Measurements from ENCODE around the gene NTF4. TPM values are rescaled to one million over a fixed set of nuclear protein-coding genes. Genes with fewer than 3 reads are reported as not detected.
"Not testable (repeated sequence)": the region's sequence is repeated elsewhere in the genome, so short reads cannot be mapped to it uniquely, and the experiment has no call there.

The NTF4 gene
- total RNA-seq, 1 donor from 2014 or later, result 0.48 TPM

DNA sequence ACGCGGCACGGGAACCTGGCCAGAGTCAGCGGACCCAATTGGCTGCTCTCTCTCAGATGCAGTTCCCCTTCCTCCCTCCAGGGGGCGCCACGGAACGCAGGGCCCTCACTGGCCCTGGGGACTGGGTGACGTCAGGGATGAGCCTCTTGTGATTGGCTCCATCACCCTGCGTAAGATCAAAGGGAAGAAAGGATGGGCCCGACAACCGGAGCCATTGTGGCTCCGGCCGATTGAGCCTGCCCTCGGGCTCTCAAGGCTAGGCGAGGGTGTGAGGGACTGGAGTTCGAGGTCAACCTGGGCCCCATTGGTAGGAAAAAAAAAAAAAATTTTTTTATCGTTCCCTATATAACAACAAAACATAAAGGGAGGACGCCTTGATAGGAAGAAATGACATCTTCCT is 27.8 kb downstream of the NTF4 start, which contains the start of gene CGB1:
Gene CGB1 (minus strand): TSS at position 81 of the 400 bp plus-strand sequence. CDS start 184 bp downstream, outside the sequence.
- intact Hi-C loops (cut with DNase I); ATAC-seq (ENCODE audit: poor library complexity); DNase-seq: not testable (repeated sequence)

DNA sequence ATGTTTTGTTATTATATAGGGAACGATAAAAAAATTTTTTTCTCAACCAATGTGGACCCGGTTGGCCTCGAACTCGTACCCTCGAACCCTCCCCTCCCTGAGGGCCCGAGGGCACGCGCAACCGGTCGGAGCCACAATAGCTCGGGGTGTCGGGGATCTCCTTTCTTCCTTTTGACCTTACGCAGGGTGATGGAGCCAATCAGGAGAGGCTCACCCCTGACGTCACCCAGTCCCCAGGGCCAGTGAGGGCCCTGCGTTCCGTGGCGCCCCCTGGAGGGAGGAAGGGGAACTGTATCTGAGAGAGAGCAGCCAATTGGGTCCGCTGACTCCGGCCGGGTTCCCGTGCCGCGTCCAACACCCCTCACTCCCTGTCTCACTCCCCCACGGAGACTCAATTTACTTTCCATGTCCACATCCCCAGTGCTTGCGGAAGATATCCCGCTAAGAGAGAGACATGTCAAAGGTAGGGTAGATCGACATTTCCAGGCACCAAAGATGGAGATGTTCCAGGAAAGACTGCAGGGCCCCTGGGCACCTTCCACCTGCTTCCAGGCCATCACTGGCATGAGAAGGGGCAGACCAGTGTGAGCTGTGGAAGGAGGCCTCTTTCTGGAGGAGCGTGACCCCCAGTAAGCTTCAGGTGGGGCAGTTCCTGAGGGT is 32.8 kb downstream of the NTF4 start, which contains the start of gene CGB2:
Gene CGB2 (plus strand): TSS at position 249 of the 660 bp plus-strand sequence. CDS start 206 bp downstream, at position 455.
- ATAC-seq (ENCODE audit: poor library complexity); DNase-seq; intact Hi-C loops (cut with DNase I): not testable (repeated sequence)

DNA sequence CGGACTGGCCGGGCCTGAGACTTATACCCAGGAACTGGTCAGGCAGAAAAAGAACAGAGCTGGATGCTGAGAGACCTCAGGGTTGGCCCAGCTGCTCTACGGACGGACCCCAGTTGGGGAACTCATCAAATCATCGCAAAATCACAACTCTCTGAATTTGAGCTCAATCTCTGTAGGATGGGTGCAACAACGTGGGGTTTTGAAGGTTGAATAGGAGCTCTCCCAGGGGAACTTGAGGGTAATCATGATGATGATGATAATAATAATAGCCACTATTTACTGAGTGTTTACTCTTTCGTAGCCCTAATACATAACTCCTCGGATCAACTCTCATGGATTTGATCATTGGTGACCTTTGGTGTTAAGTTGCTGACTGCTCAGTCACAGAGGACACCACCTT is 34.3 kb downstream of the NTF4 start:
- ATAC-seq (ENCODE audit: poor library complexity); DNase-seq: not testable (repeated sequence)

DNA sequence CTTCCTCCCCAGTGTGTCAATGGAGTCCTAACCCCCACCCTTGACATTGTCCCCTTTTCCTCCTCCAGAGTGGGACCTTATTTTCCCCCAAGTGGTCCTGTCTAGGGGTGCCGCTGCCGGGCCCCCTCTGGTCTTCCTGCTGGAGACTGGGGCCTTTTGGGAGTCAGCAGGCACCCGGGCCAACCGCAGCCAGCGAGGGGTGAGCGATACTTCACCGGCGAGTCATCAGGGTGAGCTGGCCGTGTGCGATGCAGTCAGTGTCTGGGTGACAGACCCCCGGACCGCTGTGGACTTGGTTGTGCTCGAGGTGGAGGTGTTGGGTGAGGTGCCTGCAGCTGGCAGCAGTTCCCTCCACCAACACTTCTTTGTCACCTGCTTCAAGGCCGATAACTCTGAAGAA is 34.9 kb downstream of the NTF4 start:
- DNase-seq; ATAC-seq (ENCODE audit: poor library complexity); intact Hi-C loops (cut with DNase I): not testable (repeated sequence)

More for the DNA sequence above, 34.3 kb downstream of the NTF4 start:
- intact Hi-C loops (cut with DNase I), result not testable (repeated sequence)

DNA sequence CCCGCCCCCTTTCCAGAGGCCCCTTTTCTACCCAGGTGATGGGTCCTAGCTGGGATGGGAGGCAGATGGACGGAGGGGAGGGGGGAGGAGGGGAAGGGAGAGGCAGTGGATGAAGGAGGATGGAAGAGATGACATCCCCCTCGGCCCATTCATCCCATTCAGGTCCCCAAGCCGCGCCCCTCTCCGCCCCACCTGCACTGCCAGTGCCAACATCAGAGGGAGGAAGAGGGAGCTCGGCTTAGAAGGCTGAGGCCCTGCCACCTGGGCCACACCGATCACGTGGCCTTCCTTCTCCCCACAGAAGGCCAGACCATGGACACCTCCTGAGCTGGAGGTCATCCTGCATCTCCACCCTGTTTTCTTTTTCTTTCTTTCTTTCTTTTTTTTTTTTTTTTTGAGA is 35.9 kb downstream of the NTF4 start:
- DNase-seq; ATAC-seq (ENCODE audit: poor library complexity); intact Hi-C loops (cut with DNase I): not testable (repeated sequence)

DNA sequence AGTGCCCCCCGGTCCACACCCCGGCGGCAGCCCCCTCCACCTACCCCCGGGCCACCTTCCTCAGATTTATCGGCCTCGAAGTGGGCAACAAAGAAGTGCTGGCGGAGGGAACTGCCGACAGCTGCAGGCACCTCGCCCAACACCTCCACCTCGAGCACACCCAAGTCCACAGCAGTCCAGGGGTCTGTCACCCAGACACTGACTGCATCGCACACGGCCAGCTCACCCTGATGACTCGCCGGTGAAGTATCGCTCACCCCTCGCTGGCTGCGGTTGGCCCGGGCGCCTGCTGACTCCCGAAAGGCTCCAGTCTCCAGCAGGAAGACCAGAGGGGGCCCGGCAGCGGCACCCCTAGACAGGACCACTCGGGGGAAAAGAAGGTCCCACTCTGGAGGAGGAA is 39.0 kb downstream of the NTF4 start:
- DNase-seq; intact Hi-C loops (cut with DNase I); ATAC-seq (ENCODE audit: poor library complexity): not testable (repeated sequence)

DNA sequence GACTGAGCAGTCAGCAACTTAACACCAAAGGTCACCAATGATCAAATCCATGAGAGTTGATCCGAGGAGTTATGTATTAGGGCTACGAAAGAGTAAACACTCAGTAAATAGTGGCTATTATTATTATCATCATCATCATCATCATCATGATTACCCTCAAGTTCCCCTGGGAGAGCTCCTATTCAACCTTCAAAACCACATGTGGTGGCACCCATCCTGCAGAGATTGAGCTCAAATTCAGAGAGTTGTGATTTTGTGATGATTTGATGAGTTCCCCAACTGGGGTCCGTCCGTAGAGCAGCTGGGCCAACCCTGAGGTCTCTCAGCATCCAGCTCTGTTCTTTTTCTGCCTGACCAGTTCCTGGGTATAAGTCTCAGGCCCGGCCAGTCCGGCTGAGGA is 39.5 kb downstream of the NTF4 start:
- DNase-seq; ATAC-seq (ENCODE audit: poor library complexity); intact Hi-C loops (cut with DNase I): not testable (repeated sequence)

DNA sequence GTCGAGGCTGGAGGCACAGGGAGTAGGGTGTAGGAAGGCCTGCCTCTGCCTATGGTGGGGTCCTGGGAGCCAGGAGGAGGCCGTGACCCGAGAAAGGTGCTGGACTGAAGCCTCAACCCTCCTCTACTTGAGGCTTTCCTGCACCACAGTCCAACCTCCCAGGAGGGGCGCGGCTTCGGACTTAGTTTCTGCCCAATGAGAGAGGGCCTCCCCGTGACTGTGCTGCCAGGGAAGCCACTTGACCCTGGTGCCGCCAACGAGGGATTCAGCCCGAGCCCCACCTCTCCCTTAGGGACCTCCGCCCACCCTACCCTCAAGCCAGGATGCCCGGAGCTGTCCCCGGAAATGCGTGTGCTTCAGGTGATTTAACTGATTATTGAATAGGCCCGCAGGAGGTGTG is 40.4 kb downstream of the NTF4 start, which contains the start of gene CGB3:
Gene CGB3 (minus strand): TSS at position 101 of the 400 bp plus-strand sequence. CDS start 362 bp downstream, outside the sequence.
- DNase-seq; intact Hi-C loops (cut with DNase I): not testable (repeated sequence)

DNA sequence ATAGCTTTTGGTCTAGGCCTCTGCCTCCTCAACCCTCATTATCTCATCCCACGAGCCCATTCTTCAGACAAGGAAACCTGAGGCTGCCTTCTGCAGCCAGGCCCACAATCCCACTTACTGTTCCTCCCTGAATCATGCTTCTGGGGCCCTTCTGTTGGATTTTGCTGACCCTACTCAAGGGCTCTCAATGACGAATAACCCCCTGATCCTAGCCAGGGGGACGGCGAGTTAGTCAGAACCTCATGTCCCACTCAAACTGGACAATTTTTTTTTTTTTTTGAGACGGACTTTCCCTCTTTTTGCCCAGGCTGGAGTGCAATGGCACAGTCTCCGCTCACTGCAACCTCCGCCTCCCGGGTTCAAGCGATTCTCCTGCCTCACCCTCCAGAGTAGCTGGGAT is 42.5 kb downstream of the NTF4 start:
- intact Hi-C loops (cut with DNase I), result no loop called here
- ATAC-seq (ENCODE audit: poor library complexity) (no peak), DNase-seq (no peak)

More for the DNA sequence above, 40.4 kb downstream of the NTF4 start, which contains the start of gene CGB3:
- not testable (repeated sequence) for ATAC-seq (ENCODE audit: poor library complexity)

DNA sequence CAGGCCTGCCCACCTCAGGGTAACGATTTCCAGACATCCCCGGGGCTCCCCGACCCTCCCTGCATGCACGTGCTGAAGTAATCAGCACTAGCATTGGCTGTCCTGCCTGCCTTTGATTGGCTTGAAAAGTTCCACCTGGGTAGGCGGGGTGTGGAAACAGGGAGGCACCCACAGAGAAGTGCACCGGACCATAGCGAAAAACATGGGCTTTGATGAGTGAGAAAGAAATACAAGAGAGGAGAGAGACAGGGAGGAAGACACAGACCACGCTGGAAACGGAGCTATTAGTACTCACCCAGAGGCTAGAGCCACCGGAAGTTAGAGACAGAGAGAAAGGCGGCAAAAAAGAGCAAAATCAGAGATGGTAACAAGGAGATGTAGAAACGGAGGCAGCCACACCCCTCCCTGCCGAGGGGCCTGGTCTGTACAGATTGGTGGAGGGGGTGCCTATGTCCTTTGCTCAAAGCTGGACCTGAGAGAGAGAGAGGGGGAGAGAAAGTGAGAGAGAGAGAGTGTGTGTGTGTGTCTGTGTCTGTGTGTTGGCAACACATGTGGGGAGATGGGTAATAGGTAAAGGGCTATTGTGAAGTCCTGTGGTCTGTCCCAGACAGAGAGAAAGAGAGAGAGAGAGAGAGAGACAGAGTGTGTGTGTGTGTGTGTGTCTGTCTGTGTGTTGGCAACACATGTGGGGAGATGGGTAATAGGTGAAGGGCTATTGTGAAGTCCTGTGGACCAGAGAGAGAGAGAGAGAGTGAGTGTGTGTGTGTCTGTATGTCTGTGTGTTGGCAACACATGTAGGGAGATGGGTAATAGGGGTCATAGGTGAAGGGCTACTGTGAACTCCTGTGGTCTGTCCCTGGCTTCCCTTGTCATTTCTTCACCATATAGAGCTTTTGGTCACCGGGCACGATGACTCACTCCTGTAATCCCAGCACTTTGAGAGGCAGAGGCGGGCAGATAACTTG is 43.4 kb downstream of the NTF4 start:
- intact Hi-C loops (cut with DNase I), result no loop called here
- no peak for DNase-seq
- ATAC-seq (ENCODE audit: poor library complexity), result no peak

DNA sequence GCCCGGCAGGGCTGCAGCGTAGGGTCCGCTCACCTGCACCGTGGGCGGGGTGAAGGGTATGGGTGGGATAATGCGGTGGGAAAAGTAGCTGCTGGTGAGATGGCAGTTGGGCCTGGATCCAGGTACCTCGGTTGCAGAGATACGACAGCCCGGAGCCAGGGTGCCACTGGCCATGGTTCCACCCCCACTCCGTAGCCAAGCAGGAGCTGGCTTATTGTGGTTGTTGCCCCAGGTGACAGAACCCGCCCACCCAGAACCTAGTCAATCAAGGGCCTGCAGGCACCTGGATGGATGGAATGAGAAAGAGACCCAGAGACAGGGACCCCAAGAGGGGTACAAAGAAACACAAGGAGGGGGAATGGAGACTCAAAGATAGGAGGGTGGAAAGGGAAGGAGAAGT is 44.3 kb downstream of the NTF4 start:
- DNase-seq, result no peak
- intact Hi-C loops (cut with DNase I), result no loop called here
- no peak for ATAC-seq (ENCODE audit: poor library complexity)

DNA sequence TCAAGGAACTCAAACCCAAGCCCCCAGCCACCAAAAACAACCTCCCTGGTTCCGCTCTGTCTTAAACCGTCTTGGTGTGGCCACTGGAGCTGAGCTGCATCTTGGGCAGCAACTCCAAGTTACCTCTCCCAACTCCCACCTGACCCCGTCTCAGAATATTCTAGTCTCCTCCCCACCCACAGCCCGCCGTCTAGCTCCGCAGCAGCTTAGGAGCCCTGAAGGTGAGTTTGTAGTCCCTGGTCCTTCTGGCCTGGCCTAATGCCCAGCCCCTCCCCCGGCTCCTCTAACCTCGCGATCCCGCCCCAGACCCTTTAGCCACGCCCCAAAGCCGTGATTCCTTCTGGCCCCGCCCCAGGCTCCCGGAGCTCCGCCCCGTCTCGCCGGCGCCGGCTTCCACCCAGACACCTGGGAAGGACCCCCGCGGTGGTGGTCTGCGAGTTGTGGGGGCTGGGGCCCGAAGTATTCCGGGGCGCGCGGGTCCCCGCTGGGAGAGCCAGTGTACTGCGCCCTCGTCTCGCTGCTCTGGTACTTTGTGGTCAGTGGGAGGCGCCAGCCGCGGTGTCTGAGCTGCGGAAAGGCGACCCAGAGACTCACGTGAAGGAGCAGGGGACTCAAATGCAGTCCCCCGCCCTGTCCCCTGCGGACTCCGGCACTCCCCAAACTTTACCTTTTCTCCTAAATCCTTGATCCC is 45.2 kb downstream of the NTF4 start:
- intact Hi-C loops (cut with DNase I), result no loop called here
- DNase-seq (peak; percentile 86), ATAC-seq (ENCODE audit: poor library complexity) (peak; percentile 81)

DNA sequence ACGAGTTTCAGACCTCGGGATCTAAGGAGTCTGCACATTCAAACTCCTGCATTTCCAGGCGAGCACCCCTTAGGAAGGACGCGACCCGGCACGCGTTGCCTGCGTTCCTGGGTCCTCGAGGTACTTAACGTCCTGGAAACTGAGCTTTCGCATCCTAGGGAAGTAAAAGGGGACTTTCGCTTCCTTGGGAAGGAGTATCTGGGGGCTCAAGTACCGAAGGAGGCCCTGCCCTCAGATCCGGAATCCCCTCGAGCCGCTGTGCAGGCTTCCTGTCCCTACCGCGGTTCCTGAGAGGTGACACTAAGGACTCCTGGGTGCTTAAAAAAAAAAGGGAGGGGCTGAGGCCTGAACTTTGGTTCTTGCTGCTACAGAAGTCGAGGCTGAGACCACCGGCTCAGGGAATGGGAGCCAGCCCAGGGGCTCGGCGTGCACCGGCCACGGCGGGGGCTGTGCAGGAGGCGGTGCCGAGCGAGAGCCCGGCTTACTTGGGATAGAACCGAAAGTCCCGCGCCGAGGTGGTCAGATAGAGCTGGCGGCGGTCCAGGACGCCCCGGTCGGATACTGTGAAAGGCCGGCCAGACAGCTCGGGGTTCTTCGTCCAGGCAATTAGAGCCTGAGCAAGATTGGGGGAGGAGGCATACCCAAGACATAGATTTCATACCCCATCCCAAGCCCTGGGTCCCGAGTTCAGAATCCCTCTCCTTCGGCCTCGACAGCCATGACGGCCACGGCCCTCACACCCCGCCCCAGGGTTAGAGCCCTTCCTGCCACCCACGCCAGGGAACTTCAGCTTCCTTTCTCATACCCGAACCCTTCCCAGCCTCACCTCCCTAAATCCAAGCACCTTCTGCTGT is 46.0 kb downstream of the NTF4 start:
- ATAC-seq (ENCODE audit: poor library complexity) (peak; percentile 36), DNase-seq (peak; percentile 58)

DNA sequence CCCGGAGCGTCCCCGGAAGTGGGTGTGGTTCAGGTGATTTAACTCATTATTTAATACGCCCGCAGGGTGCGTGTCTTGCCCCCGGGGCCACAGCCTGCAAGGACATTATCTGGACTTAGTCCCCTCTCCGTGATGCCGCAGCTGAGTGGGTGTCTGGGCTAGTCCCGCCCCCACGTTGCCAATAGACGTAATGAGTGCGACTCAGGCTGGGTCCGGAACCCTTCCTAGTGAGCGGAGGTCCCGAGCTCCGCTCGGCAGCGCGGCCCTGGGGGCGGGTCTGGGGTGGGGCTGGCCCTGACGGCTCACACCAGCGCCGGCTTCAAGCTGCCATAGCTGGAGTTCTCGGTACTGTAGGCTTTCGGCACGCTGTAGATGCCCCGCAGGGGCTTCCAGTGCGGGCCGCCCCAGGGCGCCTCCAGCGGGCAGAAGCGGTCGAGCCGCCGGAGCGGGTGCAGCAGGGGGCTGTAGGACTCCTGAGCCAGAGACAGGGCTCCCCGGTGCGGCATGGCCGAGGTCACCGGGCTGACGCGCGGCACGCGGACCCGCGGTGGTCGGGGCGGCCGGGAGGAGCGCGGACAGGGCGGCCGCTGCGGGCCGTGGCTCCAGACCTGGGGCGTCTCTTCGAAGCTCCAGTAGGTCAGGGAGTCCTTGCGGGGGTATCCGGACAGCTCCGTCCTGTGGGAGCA is 46.8 kb downstream of the NTF4 start:
- peak; percentile 63 for DNase-seq
- peak; percentile 73 for ATAC-seq (ENCODE audit: poor library complexity)
- intact Hi-C loops (cut with DNase I), result no loop called here

More for the DNA sequence above, 46.0 kb downstream of the NTF4 start:
- intact Hi-C loops (cut with DNase I), result not testable (repeated sequence)

DNA sequence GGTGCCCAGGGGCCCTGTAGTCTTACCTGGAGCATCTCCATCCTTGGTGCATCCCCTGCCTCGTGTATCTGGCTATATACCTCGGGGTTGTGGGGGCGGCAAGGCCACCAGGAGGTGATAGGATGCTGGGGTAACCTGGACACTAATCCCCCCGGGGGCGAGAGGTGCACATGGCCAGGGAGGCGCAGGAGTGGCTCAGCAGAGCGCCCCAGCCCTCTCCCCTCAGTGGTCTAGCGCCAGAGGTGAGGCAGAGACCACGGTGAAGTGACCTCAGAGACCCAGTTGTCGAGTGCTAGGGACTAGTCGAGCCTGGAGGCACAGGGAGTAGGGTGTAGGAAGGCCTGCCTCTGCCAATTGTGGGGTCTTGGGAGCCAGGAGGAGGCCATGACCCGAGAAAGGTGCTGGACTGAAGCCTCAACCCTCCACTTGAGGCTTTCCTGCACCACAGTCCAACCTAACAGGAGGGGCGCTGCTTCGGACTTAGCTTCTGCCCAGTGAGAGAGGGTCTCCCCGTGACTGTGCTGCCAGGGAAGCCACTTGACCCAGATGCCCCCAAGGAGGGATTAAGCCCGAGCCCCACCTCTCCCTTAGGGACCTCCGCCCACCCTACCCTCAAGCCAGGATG is 47.5 kb downstream of the NTF4 start, which contains the start of gene LHB:
Gene LHB (minus strand): TSS at position 51 of the 625 bp plus-strand sequence. CDS start 10 bp downstream, at position 41.
- DNase-seq (no peak), ATAC-seq (ENCODE audit: poor library complexity) (no peak)
- intact Hi-C loops (cut with DNase I), result no loop called here

DNA sequence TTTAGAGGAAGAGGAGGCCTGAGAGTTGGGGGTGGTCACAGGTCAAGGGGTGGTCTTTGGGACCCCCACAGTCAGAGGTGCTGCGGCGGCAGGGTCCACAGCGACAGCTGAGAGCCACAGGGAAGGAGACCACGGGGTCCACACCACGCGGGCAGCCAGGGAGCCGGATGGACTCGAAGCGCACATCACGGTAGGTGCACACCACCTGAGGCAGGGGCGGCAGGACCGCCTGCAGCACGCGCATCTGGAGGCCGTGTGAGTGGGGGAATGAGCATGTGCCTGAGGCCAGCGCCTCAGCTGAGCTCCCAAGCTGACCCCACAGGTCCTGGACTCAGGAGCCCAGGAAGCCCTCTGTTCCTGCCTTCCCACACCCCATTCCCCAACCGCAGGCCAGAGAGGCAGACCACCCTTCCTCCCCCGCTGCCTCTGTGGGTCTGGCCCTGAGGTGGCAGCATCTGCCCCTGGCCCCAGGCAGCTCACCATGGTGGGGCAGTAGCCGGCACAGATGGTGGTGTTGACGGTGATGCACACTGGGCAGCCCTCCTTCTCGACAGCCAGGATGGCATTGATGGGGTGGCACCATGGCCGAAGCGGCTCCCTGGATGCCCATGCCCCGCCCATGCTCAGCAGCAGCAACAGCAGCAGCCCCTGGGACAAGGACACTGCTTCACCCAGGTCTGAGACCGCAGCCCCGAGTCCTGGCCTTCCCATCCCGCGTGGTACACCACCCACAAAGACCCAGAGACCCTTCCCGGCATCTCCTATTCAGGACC is 48.4 kb downstream of the NTF4 start:
- DNase-seq, result no peak
- no peak for ATAC-seq (ENCODE audit: poor library complexity)
- intact Hi-C loops (cut with DNase I), result no loop called here
